Measurements from ENCODE around the gene JCHAIN.

The JCHAIN gene

GRCh38 chr4:70634482-70634881, 31.8 kb downstream of the JCHAIN start:
- no peak for DNase-seq

DNA sequence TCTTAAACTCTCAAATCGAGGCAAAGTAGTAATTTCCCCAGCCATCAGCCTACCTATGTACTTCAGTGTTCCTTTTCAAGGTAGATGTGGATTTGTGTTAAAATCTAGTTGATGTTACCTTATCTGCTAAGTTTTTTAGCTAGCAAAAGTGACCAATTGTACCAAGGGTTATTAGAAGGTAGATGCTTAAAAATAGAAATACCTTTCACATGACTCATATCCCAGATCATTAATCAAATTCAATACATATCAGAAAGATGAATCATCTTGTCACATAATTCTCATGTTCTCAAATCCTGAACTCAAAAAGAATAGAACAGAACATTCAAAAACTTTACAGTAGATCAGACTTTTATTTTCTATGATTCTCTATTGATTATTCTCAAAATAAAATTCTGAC, 34.3 kb downstream of the JCHAIN start:
- DNase-seq = no peak

DNA sequence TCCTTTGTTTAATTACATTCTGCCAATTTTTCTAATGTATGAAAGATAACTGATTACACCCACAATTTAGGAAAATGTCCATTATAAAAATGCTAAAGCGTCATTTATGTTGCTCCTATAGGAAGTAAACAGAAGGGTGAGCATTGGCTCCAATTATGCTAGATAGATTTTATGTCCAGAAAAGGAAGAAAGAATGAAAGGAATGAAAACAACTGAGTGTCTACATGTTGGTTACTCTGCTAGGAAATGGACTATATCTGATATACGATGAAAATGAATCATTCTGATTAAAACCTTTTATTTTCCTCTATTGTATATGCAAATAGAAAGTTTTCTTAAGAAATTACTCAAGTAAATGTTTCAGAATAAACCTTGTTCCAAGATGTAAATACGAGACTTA, 36.1 kb downstream of the JCHAIN start:
- DNase-seq = no peak

GRCh38 chr4:70629469-70630090, 36.7 kb downstream of the JCHAIN start:
- DNase-seq = no peak

- DNase-seq = no peak
Measured at GRCh38 chr4:70628444-70628843, 37.9 kb downstream of the JCHAIN start, which contains the start of gene ENAM. TSS of gene ENAM (plus strand) at chr4:70628744. CDS start at chr4:70629501, 757 bp downstream.

GRCh38 chr4:70627620-70628019, 38.7 kb downstream of the JCHAIN start:
- no peak for DNase-seq

- DNase-seq = no peak
Measured at GRCh38 chr4:70624226-70624793, 42.0 kb downstream of the JCHAIN start.

- DNase-seq = no peak
Measured at GRCh38 chr4:70623323-70623722, 43.0 kb downstream of the JCHAIN start.

- DNase-seq = no peak
Measured at GRCh38 chr4:70619778-70620177, 46.5 kb downstream of the JCHAIN start.

DNA sequence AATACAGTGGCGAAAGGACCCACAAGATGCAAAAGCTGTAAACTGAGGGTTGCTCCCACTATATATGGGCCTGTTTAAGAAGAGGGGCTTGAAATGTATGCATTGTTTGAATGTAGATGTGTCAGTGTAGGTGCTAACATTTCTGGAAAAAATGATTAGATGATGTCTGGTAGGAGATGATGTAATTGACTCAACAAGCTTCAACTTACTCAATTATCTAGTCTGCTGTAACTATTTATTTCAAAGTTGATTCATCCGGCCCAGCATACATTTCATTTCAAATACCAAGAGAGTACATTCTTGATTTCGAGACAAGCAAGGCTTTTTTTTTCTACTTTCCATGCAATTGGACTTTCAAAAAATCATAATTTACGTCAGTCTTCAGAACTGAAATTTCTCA, 47.0 kb downstream of the JCHAIN start:
- DNase-seq = no peak

GRCh38 chr4:70614184-70614555, 52.1 kb downstream of the JCHAIN start:
- no peak for DNase-seq

GRCh38 chr4:70613306-70614183, 52.8 kb downstream of the JCHAIN start:
- no peak for DNase-seq

GRCh38 chr4:70608324-70608723, 58.0 kb downstream of the JCHAIN start:
- no peak for DNase-seq

DNA sequence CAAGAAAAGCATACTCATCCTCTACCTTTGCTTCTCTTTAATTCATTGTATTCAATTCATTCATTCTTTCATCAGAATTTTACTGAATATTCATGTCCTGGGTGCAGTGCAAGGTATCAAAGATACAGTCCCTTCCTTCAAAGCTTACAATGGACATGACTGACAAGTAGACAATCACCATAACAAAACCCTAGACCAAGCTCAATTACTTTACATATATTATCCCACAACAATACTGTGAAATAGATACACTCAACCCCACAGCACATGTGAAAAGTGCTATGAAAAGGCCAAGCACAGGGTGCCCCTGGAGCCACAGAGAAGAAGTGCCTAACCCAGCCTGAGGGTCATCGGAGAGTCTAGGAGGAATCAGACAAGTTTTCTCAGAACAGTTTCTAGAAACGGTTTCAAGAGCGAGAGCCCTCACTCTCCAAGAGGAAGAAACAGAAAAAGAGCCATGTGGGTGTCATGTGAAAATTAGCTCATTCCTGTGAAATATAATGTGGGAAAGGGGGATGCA, 58.9 kb downstream of the JCHAIN start:
- DNase-seq = no peak

- no peak for DNase-seq
Measured at GRCh38 chr4:70606459-70606858, 59.8 kb downstream of the JCHAIN start.

Measured in NCI-H2171 treated with DMSO at 0.1 percent for 48 hours (cell line).